GM06990 (cell line): ENCODE results near the gene NDUFA11.
"Not testable (repeated sequence)": the region's sequence is repeated elsewhere in the genome, so short reads cannot be mapped to it uniquely, and the experiment has no call there.

Source experiments
- DNase-seq: peaks from one replicate; pipeline ENCODE4 v3.0.0-alpha.2; 2011; ENCODE audit not compliant: insufficient read length; ENCODE audit errors: extremely low read depth
- H3K27me3 ChIP-seq: replicated peaks from 2 replicates; pipeline ENCODE4 v1.6.0; 2011; ENCODE audit warnings: low read length; ENCODE audit not compliant: control insufficient read depth, insufficient read depth
- H3K36me3 ChIP-seq: 2 replicates; pipeline ENCODE4 v1.5.1; 2011; ENCODE audit warnings: low read length; ENCODE audit not compliant: control insufficient read depth, insufficient read depth
- H3K4me3 ChIP-seq: replicated peaks from 2 replicates; pipeline ENCODE4 v1.5.1; 2011; ENCODE audit warnings: low read depth, mild to moderate bottlenecking, control low read depth, low read length
- TF ChIP-seq, protein P1 (sequence below): IDR thresholded peaks from 2 replicates; pipeline ENCODE4 v1.5.1; 2011; ENCODE audit warnings: low read length, control low read depth, mild to moderate bottlenecking, inconsistent platforms; ENCODE audit not compliant: insufficient read depth, poor library complexity, severe bottlenecking

NDUFA11 gene

DNA sequence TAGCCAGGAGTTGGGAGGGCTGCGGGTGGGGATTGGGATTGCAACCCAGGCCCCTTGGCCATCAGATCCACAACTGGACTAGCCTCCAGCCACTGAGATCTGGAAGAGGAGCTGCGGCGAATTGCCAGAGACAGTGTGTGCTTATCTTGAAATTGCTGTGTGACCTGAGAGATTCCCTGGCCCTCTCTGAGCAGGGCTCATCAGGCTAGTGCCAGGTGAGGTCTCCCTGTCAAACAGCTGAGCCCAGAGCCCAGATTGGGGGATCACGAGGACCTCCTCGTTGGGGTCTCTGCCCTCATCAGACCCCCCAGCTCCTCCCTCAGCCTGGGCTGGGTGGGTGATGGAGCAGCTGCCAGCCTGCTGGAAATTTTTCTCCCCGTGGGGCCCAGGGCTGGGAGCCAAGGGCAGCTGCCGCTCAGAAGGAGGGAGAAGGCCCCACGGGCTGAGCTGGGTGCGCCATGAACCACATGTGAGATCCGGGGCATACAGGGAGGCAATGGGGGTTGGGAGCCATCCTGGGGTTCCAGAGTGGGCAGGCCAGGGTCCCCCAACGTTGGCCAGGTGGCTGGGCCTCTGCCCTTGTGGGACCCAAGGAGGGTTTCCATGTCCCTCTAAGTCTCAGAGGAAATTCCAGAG lies 40.4 kb downstream of the NDUFA11 start:
- DNase-seq, result no peak
- Histone ChIP-seq H3K4me3 (no peak overlapping the region), H3K27me3 (peaks cover 2% of the 10 kb centered on the region; the same call in 1 of the 2 replicates), H3K36me3 (no peaks in the 10 kb centered on the region)
- TF ChIP-seq, protein P1, sequence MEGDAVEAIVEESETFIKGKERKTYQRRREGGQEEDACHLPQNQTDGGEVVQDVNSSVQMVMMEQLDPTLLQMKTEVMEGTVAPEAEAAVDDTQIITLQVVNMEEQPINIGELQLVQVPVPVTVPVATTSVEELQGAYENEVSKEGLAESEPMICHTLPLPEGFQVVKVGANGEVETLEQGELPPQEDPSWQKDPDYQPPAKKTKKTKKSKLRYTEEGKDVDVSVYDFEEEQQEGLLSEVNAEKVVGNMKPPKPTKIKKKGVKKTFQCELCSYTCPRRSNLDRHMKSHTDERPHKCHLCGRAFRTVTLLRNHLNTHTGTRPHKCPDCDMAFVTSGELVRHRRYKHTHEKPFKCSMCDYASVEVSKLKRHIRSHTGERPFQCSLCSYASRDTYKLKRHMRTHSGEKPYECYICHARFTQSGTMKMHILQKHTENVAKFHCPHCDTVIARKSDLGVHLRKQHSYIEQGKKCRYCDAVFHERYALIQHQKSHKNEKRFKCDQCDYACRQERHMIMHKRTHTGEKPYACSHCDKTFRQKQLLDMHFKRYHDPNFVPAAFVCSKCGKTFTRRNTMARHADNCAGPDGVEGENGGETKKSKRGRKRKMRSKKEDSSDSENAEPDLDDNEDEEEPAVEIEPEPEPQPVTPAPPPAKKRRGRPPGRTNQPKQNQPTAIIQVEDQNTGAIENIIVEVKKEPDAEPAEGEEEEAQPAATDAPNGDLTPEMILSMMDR, result no peak

DNA sequence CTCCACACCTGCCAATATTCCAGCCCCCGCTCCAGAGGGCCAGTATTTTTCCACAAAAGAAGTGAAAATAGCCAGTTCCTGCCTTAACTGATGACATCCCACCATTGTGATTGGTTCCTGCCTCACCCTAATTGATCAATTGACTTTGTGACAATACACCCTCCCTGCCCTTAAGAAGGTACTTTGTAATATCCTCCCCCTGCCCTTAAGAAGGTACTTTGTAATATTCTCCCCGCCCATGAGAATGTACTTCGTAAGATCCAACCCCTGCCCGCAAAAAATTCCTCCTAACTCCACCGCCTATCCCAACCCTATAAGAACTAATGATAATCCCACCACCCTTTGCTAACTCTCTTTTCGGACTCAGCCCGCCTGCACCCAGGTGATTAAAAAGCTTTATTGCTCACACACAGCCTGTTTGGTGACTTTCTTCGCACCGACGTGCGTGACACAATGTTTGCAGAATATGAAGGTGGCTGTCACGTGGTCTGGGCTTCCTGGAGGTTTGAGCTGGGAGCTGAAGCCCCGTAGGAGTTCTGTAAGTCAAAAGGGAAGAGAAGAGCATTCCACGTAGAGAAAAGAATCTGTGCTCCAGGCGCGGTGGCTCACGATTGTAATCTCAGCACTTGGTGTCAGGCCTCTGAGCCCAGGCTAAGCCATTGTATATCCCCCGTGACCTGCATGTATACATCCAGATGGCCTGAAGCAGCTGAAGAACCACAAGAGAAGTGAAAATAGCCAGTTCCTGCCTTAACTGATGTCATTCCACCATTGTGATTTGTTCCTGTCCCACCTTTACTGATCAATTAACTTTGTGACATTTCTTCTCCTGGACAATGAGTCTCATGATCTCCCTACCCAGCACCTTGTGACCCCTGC lies 46.1 kb downstream of the NDUFA11 start:
- Histone ChIP-seq H3K27me3 (peaks cover 2% of the 10 kb centered on the region; the same call in 1 of the 2 replicates), H3K36me3 (no peaks in the 10 kb centered on the region), H3K4me3 (no peak overlapping the region)
- no peak for DNase-seq
- TF ChIP-seq, protein P1, result no peak

DNA sequence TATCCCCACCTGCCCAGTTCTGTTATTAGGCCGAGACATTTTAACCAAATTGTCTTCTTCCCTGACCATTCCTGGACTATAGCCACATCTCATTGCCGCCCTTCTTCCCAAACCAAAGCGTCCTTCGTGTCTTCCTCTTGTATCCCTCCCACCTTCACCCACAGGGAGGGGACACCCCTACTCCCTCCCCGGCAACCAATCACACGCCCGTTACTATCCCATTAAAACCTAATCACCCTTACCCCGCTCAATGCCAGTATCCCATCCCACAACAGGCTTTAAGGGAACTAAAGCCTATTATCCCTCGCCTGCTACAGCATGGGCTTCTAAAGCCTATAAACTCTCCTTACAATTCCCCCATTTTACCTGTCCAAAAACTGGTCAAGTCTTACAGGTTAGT lies 48.4 kb downstream of the NDUFA11 start:
- not testable (repeated sequence) for H3K4me3 ChIP-seq, H3K27me3 ChIP-seq, H3K36me3 ChIP-seq, DNase-seq

DNA sequence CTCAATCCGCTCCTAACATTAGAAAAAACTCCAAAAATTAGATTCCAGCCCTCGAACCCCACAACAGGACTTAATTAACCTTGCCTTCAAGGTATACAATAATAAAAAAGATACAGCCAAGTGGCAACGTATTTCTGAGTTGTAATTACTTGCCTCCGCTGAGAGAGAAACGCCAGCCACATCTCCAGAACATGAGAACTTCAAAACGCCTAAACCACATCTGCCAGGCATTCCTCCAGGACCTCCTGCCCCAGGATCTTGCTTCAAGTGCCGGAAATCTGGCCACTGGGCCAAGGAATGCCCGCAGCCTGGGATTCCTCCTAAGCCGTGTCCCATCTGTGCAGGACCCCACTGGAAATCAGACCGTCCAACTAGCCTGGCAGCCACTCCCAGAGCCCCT lies 49.5 kb downstream of the NDUFA11 start:
- not testable (repeated sequence) for DNase-seq, H3K27me3 ChIP-seq, H3K36me3 ChIP-seq, H3K4me3 ChIP-seq

DNA sequence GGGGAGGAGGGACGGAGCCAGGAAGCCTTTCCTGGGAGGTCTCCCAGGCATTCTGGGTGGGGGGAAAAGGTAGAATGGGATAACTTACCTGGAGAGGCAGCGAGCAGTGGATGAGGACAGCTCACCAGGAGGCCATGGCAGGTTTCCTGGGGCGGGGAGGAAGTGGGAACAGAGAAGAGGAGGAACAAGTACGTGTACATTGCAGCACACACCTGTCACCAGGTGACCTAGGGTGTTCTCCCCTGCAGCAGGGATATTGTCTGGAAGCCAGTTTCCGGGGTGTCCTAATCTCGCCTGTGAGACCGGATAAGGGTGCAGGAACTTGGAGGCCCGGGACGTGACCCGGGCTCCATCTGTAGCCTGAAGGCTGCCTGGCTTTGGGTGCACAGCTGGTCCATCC lies 52.3 kb downstream of the NDUFA11 start, which contains the start of gene FUT3:
FUT3 (minus strand) TSS at position 148 of the 400 bp plus-strand sequence.
- Histone ChIP-seq H3K4me3 (no peak within 1 kb of the TSS), H3K36me3 (no peaks in the 10 kb centered on the region), H3K27me3 (no peaks in the 10 kb centered on the region; the same call in 1 of the 2 replicates)
- no peak for DNase-seq
- TF ChIP-seq, protein P1, result no peak

DNA sequence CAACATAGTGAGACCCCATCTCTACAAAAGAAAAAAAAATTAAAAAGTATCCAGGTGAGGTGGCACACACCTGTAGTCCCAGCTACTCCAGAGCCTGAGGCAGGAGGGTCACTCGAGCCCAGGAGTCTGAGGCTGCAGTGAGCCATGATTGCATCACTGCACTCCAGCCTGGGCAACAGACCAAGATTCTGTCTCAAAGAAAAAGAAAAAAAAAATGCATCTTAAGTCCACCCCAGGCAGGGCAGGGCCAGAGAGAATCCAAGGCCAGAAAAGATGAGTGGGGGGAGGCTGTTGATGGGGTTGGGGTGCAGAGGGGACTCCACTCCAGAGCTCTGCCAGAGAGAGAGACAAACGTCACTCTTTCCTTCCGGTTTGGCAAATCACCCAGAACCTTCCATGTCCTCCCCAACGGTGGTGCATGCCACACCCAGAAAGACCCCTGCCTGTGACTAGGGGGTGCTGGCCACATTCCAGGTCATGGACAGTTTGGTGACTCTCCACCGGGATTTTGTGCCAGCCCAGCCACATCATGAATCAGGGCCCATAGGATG lies 52.8 kb downstream of the NDUFA11 start:
- DNase-seq, result no peak
- Histone ChIP-seq H3K36me3 (no peaks in the 10 kb centered on the region), H3K27me3 (no peaks in the 10 kb centered on the region; the same call in 1 of the 2 replicates), H3K4me3 (no peak overlapping the region)
- TF ChIP-seq, protein P1, result no peak
